ENCODE measurements around the gene GAK. TPM values are rescaled to one million over a fixed set of nuclear protein-coding genes. Genes with fewer than 3 reads are reported as not detected.

Gene GAK
- polyA plus RNA-seq, 1 donor from 2014 or later = 58.8 TPM

GRCh38 chr4:835148-836002, 96.7 kb downstream of the GAK start:
- H3K9me3 ChIP-seq (ENCODE audit: low read length) = peaks cover 4% of the 10 kb centered on the region
- no peaks in the 10 kb centered on the region for H3F3A ChIP-seq (ENCODE audit: insufficient read depth, low read length, poor library complexity, severe bottlenecking)
- H3K4me2 ChIP-seq (ENCODE audit: low read length) = no peak overlapping the region
- H3K9ac ChIP-seq (ENCODE audit: low read length) = no peak overlapping the region
- H4K20me1 ChIP-seq (ENCODE audit: insufficient read depth) = no peaks in the 10 kb centered on the region
- H3K79me2 ChIP-seq (replicated peaks; ENCODE audit: insufficient read depth, low read length) = no peaks in the 10 kb centered on the region
- H2AFZ ChIP-seq (ENCODE audit: low read depth, low read length) = no peak overlapping the region
- no peaks in the 10 kb centered on the region for H3K9me2 ChIP-seq (ENCODE audit: insufficient read depth, low read length)
- no peak overlapping the region for H3K4me3 ChIP-seq (ENCODE audit: low read length)
- H3K36me3 ChIP-seq (ENCODE audit: insufficient read depth, low read length) = no peaks in the 10 kb centered on the region
- no peaks in the 10 kb centered on the region for H3K27me3 ChIP-seq (ENCODE audit: insufficient read depth, low read depth, low read length)
- TF ChIP-seq POLR2AphosphoS5 (IDR thresholded peaks at IDR 0.05) (no peak), EP300 (conservative IDR thresholded peaks at IDR 0.05; ENCODE audit: poor library complexity, severe bottlenecking) (no peak), TAF1 (IDR thresholded peaks at IDR 0.05; ENCODE audit: low read depth) (no peak), EZH2 (IDR thresholded peaks at IDR 0.05; ENCODE audit: borderline replicate concordance, insufficient read depth, low read length, poor library complexity, severe bottlenecking) (no peak), SMC3 (conservative IDR thresholded peaks at IDR 0.05; ENCODE audit: poor library complexity) (no peak), RAD21 (conservative IDR thresholded peaks at IDR 0.05) (no peak), MXI1 (conservative IDR thresholded peaks at IDR 0.05; ENCODE audit: poor library complexity, severe bottlenecking) (no peak)
- TF ChIP-seq, protein P1, sequence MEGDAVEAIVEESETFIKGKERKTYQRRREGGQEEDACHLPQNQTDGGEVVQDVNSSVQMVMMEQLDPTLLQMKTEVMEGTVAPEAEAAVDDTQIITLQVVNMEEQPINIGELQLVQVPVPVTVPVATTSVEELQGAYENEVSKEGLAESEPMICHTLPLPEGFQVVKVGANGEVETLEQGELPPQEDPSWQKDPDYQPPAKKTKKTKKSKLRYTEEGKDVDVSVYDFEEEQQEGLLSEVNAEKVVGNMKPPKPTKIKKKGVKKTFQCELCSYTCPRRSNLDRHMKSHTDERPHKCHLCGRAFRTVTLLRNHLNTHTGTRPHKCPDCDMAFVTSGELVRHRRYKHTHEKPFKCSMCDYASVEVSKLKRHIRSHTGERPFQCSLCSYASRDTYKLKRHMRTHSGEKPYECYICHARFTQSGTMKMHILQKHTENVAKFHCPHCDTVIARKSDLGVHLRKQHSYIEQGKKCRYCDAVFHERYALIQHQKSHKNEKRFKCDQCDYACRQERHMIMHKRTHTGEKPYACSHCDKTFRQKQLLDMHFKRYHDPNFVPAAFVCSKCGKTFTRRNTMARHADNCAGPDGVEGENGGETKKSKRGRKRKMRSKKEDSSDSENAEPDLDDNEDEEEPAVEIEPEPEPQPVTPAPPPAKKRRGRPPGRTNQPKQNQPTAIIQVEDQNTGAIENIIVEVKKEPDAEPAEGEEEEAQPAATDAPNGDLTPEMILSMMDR (IDR thresholded peaks at IDR 0.05; ENCODE audit: poor library complexity, severe bottlenecking) = no peak
- TF ChIP-seq, protein P2, sequence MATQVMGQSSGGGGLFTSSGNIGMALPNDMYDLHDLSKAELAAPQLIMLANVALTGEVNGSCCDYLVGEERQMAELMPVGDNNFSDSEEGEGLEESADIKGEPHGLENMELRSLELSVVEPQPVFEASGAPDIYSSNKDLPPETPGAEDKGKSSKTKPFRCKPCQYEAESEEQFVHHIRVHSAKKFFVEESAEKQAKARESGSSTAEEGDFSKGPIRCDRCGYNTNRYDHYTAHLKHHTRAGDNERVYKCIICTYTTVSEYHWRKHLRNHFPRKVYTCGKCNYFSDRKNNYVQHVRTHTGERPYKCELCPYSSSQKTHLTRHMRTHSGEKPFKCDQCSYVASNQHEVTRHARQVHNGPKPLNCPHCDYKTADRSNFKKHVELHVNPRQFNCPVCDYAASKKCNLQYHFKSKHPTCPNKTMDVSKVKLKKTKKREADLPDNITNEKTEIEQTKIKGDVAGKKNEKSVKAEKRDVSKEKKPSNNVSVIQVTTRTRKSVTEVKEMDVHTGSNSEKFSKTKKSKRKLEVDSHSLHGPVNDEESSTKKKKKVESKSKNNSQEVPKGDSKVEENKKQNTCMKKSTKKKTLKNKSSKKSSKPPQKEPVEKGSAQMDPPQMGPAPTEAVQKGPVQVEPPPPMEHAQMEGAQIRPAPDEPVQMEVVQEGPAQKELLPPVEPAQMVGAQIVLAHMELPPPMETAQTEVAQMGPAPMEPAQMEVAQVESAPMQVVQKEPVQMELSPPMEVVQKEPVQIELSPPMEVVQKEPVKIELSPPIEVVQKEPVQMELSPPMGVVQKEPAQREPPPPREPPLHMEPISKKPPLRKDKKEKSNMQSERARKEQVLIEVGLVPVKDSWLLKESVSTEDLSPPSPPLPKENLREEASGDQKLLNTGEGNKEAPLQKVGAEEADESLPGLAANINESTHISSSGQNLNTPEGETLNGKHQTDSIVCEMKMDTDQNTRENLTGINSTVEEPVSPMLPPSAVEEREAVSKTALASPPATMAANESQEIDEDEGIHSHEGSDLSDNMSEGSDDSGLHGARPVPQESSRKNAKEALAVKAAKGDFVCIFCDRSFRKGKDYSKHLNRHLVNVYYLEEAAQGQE (IDR thresholded peaks at IDR 0.05; ENCODE audit: borderline replicate concordance) = no peak
- H3K27ac ChIP-seq (ENCODE audit: low read length) = no peak overlapping the region

DNA sequence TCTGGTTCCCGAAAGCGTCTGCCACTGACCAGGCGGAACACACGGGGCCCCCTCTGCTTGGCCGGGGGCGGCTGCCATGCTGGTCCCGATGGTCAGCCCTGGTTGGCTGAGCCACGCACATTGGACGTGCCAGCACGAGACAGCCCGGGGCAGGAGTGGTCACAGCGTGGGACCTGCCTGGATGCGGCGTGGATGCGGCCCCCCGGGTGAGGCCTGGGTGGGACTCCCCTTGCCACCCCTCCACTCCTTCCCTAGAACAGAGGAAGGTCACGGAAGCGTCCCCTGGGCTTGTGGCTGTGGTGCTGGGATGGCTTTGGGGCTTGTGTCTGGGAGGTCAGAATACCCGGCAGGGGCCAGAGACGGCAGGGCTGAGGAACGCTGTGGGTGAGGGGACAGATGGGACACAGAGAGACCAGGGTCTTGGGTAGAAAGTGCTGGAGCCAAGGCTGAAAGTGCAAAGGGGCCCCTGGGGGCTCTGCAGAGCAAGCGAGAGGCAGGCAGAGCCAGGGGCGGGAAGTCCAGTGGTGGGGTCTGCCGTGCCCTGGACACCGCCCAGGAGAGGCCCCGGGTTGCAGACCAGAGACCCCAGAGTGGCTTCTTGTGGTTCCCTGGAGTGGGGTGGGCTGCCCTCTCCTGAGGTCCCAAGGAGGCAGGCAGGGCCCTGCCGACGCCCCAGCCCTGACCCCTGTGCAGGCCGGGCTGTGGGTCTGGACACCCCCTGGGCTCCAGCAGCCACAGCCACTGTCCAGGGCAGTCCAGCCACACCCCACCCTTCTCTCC, 97.6 kb downstream of the GAK start:
- H3K9me2 ChIP-seq (ENCODE audit: insufficient read depth, low read length) = no peaks in the 10 kb centered on the region
- no peaks in the 10 kb centered on the region for H3F3A ChIP-seq (ENCODE audit: insufficient read depth, low read length, poor library complexity, severe bottlenecking)
- H2AFZ ChIP-seq (ENCODE audit: low read depth, low read length) = no peak overlapping the region
- H3K36me3 ChIP-seq (ENCODE audit: insufficient read depth, low read length) = no peaks in the 10 kb centered on the region
- H3K4me3 ChIP-seq (ENCODE audit: low read length) = no peak overlapping the region
- H3K4me2 ChIP-seq (ENCODE audit: low read length) = no peak overlapping the region
- H3K27me3 ChIP-seq (ENCODE audit: insufficient read depth, low read depth, low read length) = no peaks in the 10 kb centered on the region
- H3K79me2 ChIP-seq (replicated peaks; ENCODE audit: insufficient read depth, low read length) = no peaks in the 10 kb centered on the region
- no peak for TF ChIP-seq EZH2 (IDR thresholded peaks at IDR 0.05; ENCODE audit: borderline replicate concordance, insufficient read depth, low read length, poor library complexity, severe bottlenecking)
- TF ChIP-seq SMC3 (conservative IDR thresholded peaks at IDR 0.05; ENCODE audit: poor library complexity) = no peak
- TF ChIP-seq EP300 (conservative IDR thresholded peaks at IDR 0.05; ENCODE audit: poor library complexity, severe bottlenecking) = no peak
- TF ChIP-seq, protein P2 (IDR thresholded peaks at IDR 0.05; ENCODE audit: borderline replicate concordance) = no peak
- H3K9ac ChIP-seq (ENCODE audit: low read length) = no peak overlapping the region
- no peak overlapping the region for H3K27ac ChIP-seq (ENCODE audit: low read length)
- H3K9me3 ChIP-seq (ENCODE audit: low read length) = peaks cover 4% of the 10 kb centered on the region
- no peaks in the 10 kb centered on the region for H4K20me1 ChIP-seq (ENCODE audit: insufficient read depth)
